Measurements from ENCODE around the gene OR10H2. TPM values are rescaled to one million over a fixed set of nuclear protein-coding genes. Genes with fewer than 3 reads are reported as not detected.

OR10H2 gene, protein sequence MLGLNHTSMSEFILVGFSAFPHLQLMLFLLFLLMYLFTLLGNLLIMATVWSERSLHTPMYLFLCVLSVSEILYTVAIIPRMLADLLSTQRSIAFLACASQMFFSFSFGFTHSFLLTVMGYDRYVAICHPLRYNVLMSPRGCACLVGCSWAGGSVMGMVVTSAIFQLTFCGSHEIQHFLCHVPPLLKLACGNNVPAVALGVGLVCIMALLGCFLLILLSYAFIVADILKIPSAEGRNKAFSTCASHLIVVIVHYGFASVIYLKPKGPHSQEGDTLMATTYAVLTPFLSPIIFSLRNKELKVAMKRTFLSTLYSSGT
- not detected in 2 replicates for total RNA-seq

DNA sequence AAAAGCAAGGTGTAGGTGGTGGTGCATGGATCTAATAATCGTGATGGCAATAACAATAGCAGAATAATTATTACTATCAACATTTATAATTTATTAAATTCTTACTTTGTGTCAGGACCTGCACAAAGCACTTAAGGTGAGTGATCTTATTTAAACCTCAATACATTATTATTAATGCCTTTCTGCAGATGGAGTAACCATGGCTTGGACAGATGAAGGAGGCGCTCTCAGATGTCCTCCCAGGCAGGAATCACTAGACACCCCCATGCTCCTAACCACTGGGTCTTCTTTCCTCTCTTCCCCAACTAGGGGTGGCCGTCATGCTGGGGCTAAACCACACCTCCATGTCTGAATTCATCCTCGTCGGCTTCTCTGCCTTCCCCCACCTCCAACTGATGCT, at the start of gene OR10H2:
OR10H2 (plus strand) TSS at position 301 of the 400 bp plus-strand sequence; CDS start at position 321, 20 bp downstream.

DNA sequence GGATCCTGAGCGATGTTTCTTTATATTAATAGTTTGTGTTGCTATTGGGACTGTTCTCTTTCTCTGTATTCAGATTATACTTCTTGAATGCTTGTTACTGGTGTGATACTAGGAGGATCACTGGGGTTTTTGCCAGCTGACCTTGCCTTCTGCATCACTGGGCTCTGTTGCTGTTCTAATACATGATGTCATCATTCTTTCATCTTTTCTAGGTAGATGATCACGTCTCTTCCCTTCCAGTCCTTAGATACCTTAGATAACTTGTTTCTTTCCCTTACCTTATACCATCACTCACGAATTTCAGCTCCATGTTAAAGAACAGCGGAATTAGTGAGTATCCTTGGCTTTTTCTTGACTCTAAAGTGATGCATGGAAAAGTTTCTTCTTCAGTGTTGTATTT, 9.9 kb downstream of the OR10H2 start, which contains the start of gene OR10H3:
OR10H3 (plus strand) TSS at position 264 of the 400 bp plus-strand sequence. CDS start 3,408 bp downstream, outside the sequence.

Other genes with a start within 250 kb of the OR10H2 start
- not detected in 2 replicates for gene PGLYRP2, start 248.5 kb upstream of the OR10H2 start, total RNA-seq
- gene CYP4F22, start 219.5 kb upstream of the OR10H2 start, total RNA-seq: not detected in 2 replicates
- not detected in 2 replicates for gene CYP4F8, start 112.8 kb upstream of the OR10H2 start, total RNA-seq
- gene CYP4F3, start 87.1 kb upstream of the OR10H2 start, total RNA-seq: not detected in 2 replicates
- gene CYP4F12, start 54.9 kb upstream of the OR10H2 start, total RNA-seq: not detected in 2 replicates
- not detected in 2 replicates for gene OR10H3, start 10.0 kb downstream of the OR10H2 start, total RNA-seq
- not detected in 2 replicates for gene OR10H5, start 59.6 kb downstream of the OR10H2 start, total RNA-seq
- not detected in 2 replicates for gene OR10H1, start 87.6 kb downstream of the OR10H2 start, total RNA-seq
- under 0.01 TPM in 1 of 2 replicates, not detected in the other for gene CYP4F2, start 170.1 kb downstream of the OR10H2 start, total RNA-seq
- gene CYP4F11, start 206.5 kb downstream of the OR10H2 start, total RNA-seq: not detected in 2 replicates
- gene OR10H4, start 221.0 kb downstream of the OR10H2 start, total RNA-seq: not detected in 2 replicates

All from bladder microvascular endothelial cell (primary cell).